H1 (cell line): ENCODE data around the gene CDCP1. TPM values are rescaled to one million over a fixed set of nuclear protein-coding genes. Genes with fewer than 3 reads are reported as not detected.

Experiments
- CTCF ChIA-PET: fragments of 300-600 bp; sonication (Branson Sonifier 250); formaldehyde crosslinking; loops from one replicate; lab custom pipeline; 2021; ENCODE audit not compliant: partially characterized antibody; lab: Charles Lee
- POLR2A ChIA-PET: fragments of 300-600 bp; sonication (Branson Sonifier 250); formaldehyde crosslinking; loops from one replicate; lab custom pipeline; 2021; ENCODE audit warnings: inconsistent platforms; ENCODE audit not compliant: partially characterized antibody; lab: Charles Lee
- DNase-seq, 2 experiments: peaks; one replicate each; pipeline versions ENCODE4 v3.0.0 to v3.0.0-alpha.2; 2010 to 2022; ENCODE audit warnings: low spot score in 2 of 2, low read depth in 1 of 2, mixed read lengths in 1 of 2
- FAIRE-seq: peaks from 2 replicates; lab custom pipeline; 2011; peaks lifted over from hg19 to GRCh38; lab: Jason Lieb, UNC
- H2AFZ ChIP-seq: 2 replicates; pipeline ENCODE4 v1.8.1; 2012; ENCODE audit warnings: low read length, inconsistent platforms
- H2AK5ac ChIP-seq: 2 replicates; pipeline ENCODE4 v1.6.1; 2013; ENCODE audit warnings: low read depth, low read length
- H2BK120ac ChIP-seq: replicated peaks from 2 replicates; pipeline ENCODE3; 2013; ENCODE audit warnings: low read depth, low read length, inconsistent platforms
- H2BK12ac ChIP-seq: 2 replicates; pipeline ENCODE4 v1.6.1; 2013; ENCODE audit warnings: low read depth, low read length
- H2BK15ac ChIP-seq: 2 replicates; pipeline ENCODE4 v1.6.1; 2013; ENCODE audit warnings: low read length
- H2BK20ac ChIP-seq: 2 replicates; pipeline ENCODE4 v1.6.1; 2013; ENCODE audit warnings: low read length
- H2BK5ac ChIP-seq: 2 replicates; pipeline ENCODE4 v1.6.1; 2013; ENCODE audit warnings: low read depth, low read length
- H3K14ac ChIP-seq: 2 replicates; pipeline ENCODE4 v1.6.1; 2013; ENCODE audit warnings: inconsistent platforms; ENCODE audit not compliant: insufficient read length
- H3K18ac ChIP-seq: 2 replicates; pipeline ENCODE4 v1.6.1; 2013; ENCODE audit warnings: low read length; ENCODE audit errors: extremely low read depth
- H3K23ac ChIP-seq: 2 replicates; pipeline ENCODE4 v1.6.1; 2013; ENCODE audit warnings: inconsistent platforms; ENCODE audit not compliant: insufficient read length
- H3K23me2 ChIP-seq: 2 replicates; pipeline ENCODE4 v1.6.1; 2013; ENCODE audit warnings: low read depth, low read length
- H3K27ac ChIP-seq: 2 replicates; pipeline ENCODE4 v1.6.1; 2011; ENCODE audit warnings: low read depth, low read length, inconsistent platforms
- H3K27me3 ChIP-seq, 4 experiments: replicated peaks in 1 of 4; 1 replicate in 1 of 4; 2 replicates in 3 of 4; pipeline versions ENCODE4 v1.6.1 to v1.8.1; 2011 to 2013; ENCODE audit warnings: low read length in 3 of 4, mild to moderate bottlenecking in 3 of 4, inconsistent platforms in 2 of 4, mixed read lengths in 2 of 4, moderate library complexity in 1 of 4; ENCODE audit not compliant: control insufficient read depth in 3 of 4, insufficient read depth in 3 of 4; ENCODE audit errors: extremely low read depth in 1 of 4
- H3K36me3 ChIP-seq, 4 experiments: 2 replicates each; pipeline versions ENCODE4 v1.6.1 to v1.8.1; 2011 to 2013; ENCODE audit warnings: mild to moderate bottlenecking in 4 of 4, low read length in 3 of 4, moderate library complexity in 2 of 4, control low read depth in 1 of 4, inconsistent platforms in 1 of 4; ENCODE audit not compliant: insufficient read depth in 4 of 4, control insufficient read depth in 2 of 4
- H3K4ac ChIP-seq: replicated peaks from 2 replicates; pipeline ENCODE3; 2013; ENCODE audit warnings: low read length, low read depth, mixed read lengths, inconsistent platforms; ENCODE audit not compliant: insufficient read length
- H3K4me1 ChIP-seq, 4 experiments: replicated peaks in 1 of 4; 1 replicate in 1 of 4; 2 replicates in 3 of 4; pipeline versions ENCODE4 v1.6.1 to v1.8.1; 2011 to 2013; ENCODE audit warnings: low read length in 3 of 4, inconsistent platforms in 2 of 4, mixed read lengths in 1 of 4; ENCODE audit not compliant: insufficient read depth in 4 of 4, control insufficient read depth in 3 of 4
- H3K4me2 ChIP-seq, 2 experiments: 2 replicates each; pipeline versions ENCODE4 v1.6.1 to v1.8.1; 2011 to 2013; ENCODE audit warnings: low read depth in 2 of 2, low read length in 2 of 2, control low read depth in 1 of 2, inconsistent platforms in 1 of 2, mild to moderate bottlenecking in 1 of 2; ENCODE audit not compliant: insufficient read depth in 1 of 2
- H3K4me3 ChIP-seq, 4 experiments: fragments of 200-600, 300-600 bp in 1 of 4; sonication (generic), shearing (Covaris generic), sonication (Bioruptor Twin) in 1 of 4; 2 replicates each; pipeline versions ENCODE4 v1.5.1 to v1.8.1; 2011 to 2016; ENCODE audit warnings: low read length in 4 of 4, low read depth in 3 of 4, control low read depth in 2 of 4, inconsistent platforms in 2 of 4, mild to moderate bottlenecking in 2 of 4, mixed read lengths in 1 of 4, moderate library complexity in 1 of 4; ENCODE audit not compliant: insufficient read depth in 2 of 4; ENCODE audit errors: extremely low read depth in 1 of 4
- H3K56ac ChIP-seq: replicated peaks from 2 replicates; pipeline ENCODE3; 2013; ENCODE audit warnings: low read depth, mild to moderate bottlenecking, mixed read lengths, low read length, inconsistent platforms; ENCODE audit not compliant: insufficient read length
- H3K79me1 ChIP-seq: 2 replicates; pipeline ENCODE4 v1.6.1; 2013; ENCODE audit warnings: low read depth, low read length, control low read depth
- H3K79me2 ChIP-seq, 2 experiments: 2 replicates each; pipeline versions ENCODE4 v1.6.1 to v1.8.1; 2012 to 2013; ENCODE audit warnings: low read length in 2 of 2, mild to moderate bottlenecking in 2 of 2, inconsistent platforms in 1 of 2; ENCODE audit not compliant: insufficient read depth in 2 of 2, control insufficient read depth in 1 of 2
- H3K9ac ChIP-seq, 4 experiments: replicated peaks in 1 of 4; 1 replicate in 1 of 4; 2 replicates in 3 of 4; pipeline versions ENCODE4 v1.6.1 to v1.8.1; 2011 to 2013; ENCODE audit warnings: low read depth in 3 of 4, low read length in 3 of 4, control low read depth in 2 of 4, mild to moderate bottlenecking in 2 of 4, moderate library complexity in 2 of 4, inconsistent platforms in 1 of 4; ENCODE audit errors: extremely low read depth in 1 of 4
- H3K9me3 ChIP-seq, 2 experiments: 2 replicates each; pipeline versions ENCODE4 v1.6.1 to v1.8.1; 2012 to 2013; ENCODE audit warnings: mild to moderate bottlenecking in 2 of 2, moderate library complexity in 2 of 2, control low read depth in 1 of 2, inconsistent platforms in 1 of 2, low read depth in 1 of 2, low read length in 1 of 2, mixed read lengths in 1 of 2; ENCODE audit not compliant: insufficient read depth in 2 of 2
- H4K20me1 ChIP-seq, 2 experiments: replicated peaks in 1 of 2; 2 replicates each; pipeline versions ENCODE3 to v1.8.1; 2011 to 2013; ENCODE audit warnings: inconsistent platforms in 2 of 2, low read length in 2 of 2, mild to moderate bottlenecking in 1 of 2; ENCODE audit not compliant: insufficient read depth in 2 of 2, control insufficient read depth in 1 of 2
- H4K5ac ChIP-seq: 2 replicates; pipeline ENCODE4 v1.6.1; 2013; ENCODE audit warnings: low read length, low read depth, mixed read lengths, inconsistent platforms; ENCODE audit not compliant: insufficient read length
- H4K8ac ChIP-seq: 2 replicates; pipeline ENCODE4 v1.8.0; 2013; ENCODE audit warnings: mild to moderate bottlenecking, moderate library complexity, low read length, inconsistent platforms; ENCODE audit not compliant: insufficient read depth; ENCODE audit errors: extremely low read depth
- H4K91ac ChIP-seq: replicated peaks from 2 replicates; pipeline ENCODE3; 2013; ENCODE audit warnings: low read length, mixed read lengths, inconsistent platforms; ENCODE audit not compliant: insufficient read length
- CTCF ChIP-seq, 3 experiments: IDR thresholded peaks; 1 replicate in 2 of 3; 2 replicates in 1 of 3; pipeline versions ENCODE4 v1.5.1 to v1.6.1; 2011; ENCODE audit warnings: low read length in 3 of 3, mild to moderate bottlenecking in 3 of 3, inconsistent platforms in 2 of 3, low read depth in 1 of 3, moderate library complexity in 1 of 3; ENCODE audit not compliant: insufficient read depth in 1 of 3; ENCODE audit errors: control extremely low read depth in 1 of 3
- E2F6 ChIP-seq: IDR thresholded peaks from 2 replicates; pipeline ENCODE4 v1.6.1; 2012; ENCODE audit warnings: inconsistent platforms
- EZH2 ChIP-seq: fragments of 200-600 bp; sonication (generic); IDR thresholded peaks from 2 replicates; pipeline ENCODE4 v1.7.1; 2012; ENCODE audit warnings: low read depth, mild to moderate bottlenecking, moderate library complexity, low read length, inconsistent platforms; ENCODE audit not compliant: severe bottlenecking
- RAD21 ChIP-seq, 2 experiments: IDR thresholded peaks in 1 of 2; conservative IDR thresholded peaks in 1 of 2; 2 replicates each; pipeline ENCODE4 v1.6.1; 2011; ENCODE audit warnings: low read depth in 2 of 2, low read length in 2 of 2, improper control_type of control experiment in 1 of 2, inconsistent platforms in 1 of 2, mild to moderate bottlenecking in 1 of 2, moderate library complexity in 1 of 2
- RBBP5 ChIP-seq: IDR thresholded peaks from 2 replicates; pipeline ENCODE4 v1.7.1; 2012; ENCODE audit warnings: low read depth, mild to moderate bottlenecking, inconsistent platforms, low read length, moderate library complexity, borderline replicate concordance
- TAF1 ChIP-seq: IDR thresholded peaks from 2 replicates; pipeline ENCODE4 v1.6.1; 2011; ENCODE audit warnings: mild to moderate bottlenecking, low read depth, low read length
- WGBS, 2 experiments: shearing (Covaris generic) in 1 of 2; methylation state at CpG; one replicate each; pipeline versions ENCODE4 v1.1.6 to v1.1.7; 2013 to 2015; ENCODE audit warnings: low lambda C conversion rate in 2 of 2, mixed read lengths in 2 of 2, inconsistent platforms in 1 of 2, low coverage in 1 of 2, missing lambda C conversion rate in 1 of 2; ENCODE audit not compliant: insufficient replicate concordance in 2 of 2, insufficient coverage in 1 of 2, insufficient read length in 1 of 2; ENCODE audit errors: extremely low coverage in 1 of 2, missing lambda C conversion rate in 1 of 2; 5-methylcytosine and 5-hydroxymethylcytosine counted together
- polyA plus RNA-seq, 7 experiments: library from polyadenylated mRNA; depleted of rRNA in 3 of 7; stranded (reverse) in 5 of 7; unstranded in 2 of 7; fragments of >200 nt in 5 of 7; fragments of 200-250 nt in 2 of 7; gene quantifications; 1 replicate in 5 of 7; 2 replicates in 1 of 7; 4 replicates in 1 of 7; pipeline versions ENCODE4 v1.2.1 to v1.2.3, GENCODE V29; 2011 to 2013; ENCODE audit warnings: missing spikeins in 2 of 7, mixed read lengths in 2 of 7
- total RNA-seq: library from RNA; stranded (reverse); fragmentation: NEBNext Ultra II Directional; extraction: Animal tissue kit (Norgen Biotek cat#: 25700); gene quantifications from 2 replicates; pipeline ENCODE4 v1.2.1, GENCODE V29; 2021

Gene CDCP1
- total and polyA plus RNA-seq, 2 of the 8 experiments (the other 6 are each of a cell fraction or from before 2014, with no cell fraction given), result 10.0 to 23.3 TPM

- H2BK12ac ChIP-seq, result no peak overlapping the region
- H3K9ac ChIP-seq, result no peak overlapping the region
- no peak overlapping the region for H2AK5ac ChIP-seq
- H3K9me3 ChIP-seq, result no peaks in the 10 kb centered on the region
- no peak overlapping the region for H2BK120ac ChIP-seq
- no peak overlapping the region for H2BK15ac ChIP-seq
- no peak overlapping the region for H3K4me3 ChIP-seq
- H3K27me3 ChIP-seq, result no peaks in the 10 kb centered on the region
- no peaks in the 10 kb centered on the region for H3K4me1 ChIP-seq
- H2AFZ ChIP-seq, result no peak overlapping the region
- no peak for DNase-seq
- no peak overlapping the region for H3K27ac ChIP-seq
- no peaks in the 10 kb centered on the region for H4K20me1 ChIP-seq
- H2BK5ac ChIP-seq, result no peak overlapping the region
- POLR2A ChIA-PET, result no interaction called here
- no peaks in the 10 kb centered on the region for H3K79me1 ChIP-seq
- CTCF ChIA-PET, result interaction anchor here (1.3 kb wide), 2 partner anchors 10 to 31 kb away, joined by 3 read pairs; no protein-coding TSS in a partner anchor
- H3K56ac ChIP-seq, result no peak overlapping the region
- H4K5ac ChIP-seq, result no peak overlapping the region
- H3K4ac ChIP-seq, result no peak overlapping the region
- no peaks in the 10 kb centered on the region for H3K36me3 ChIP-seq
- no peak for FAIRE-seq
- H3K14ac ChIP-seq, result no peak overlapping the region
- H3K4me2 ChIP-seq, result no peak overlapping the region
- no peaks in the 10 kb centered on the region for H3K23me2 ChIP-seq
- no peak overlapping the region for H2BK20ac ChIP-seq
- WGBS, 2 experiments, result 49% methylated on average over 2 of the region's 2 CpGs; no CpG with 5 or more reads in 1 of the 2 experiments
- H4K91ac ChIP-seq, result no peak overlapping the region
- H4K8ac ChIP-seq, result no peak overlapping the region
- no peaks in the 10 kb centered on the region for H3K79me2 ChIP-seq
- no peak overlapping the region for H3K18ac ChIP-seq
- H3K23ac ChIP-seq, result no peak overlapping the region
- no peak for TF ChIP-seq RAD21 (IDR thresholded peaks at IDR 0.05 in 1 of 2, conservative IDR thresholded peaks at IDR 0.05 in 1 of 2; ENCODE audit: low read depth in 2 of 2, low read length in 2 of 2)
- no peak for TF ChIP-seq EZH2
- TF ChIP-seq CTCF (IDR thresholded peaks at IDR 0.05; ENCODE audit: control extremely low read depth in 1 of 3, insufficient read depth in 1 of 3, low read depth in 1 of 3, low read length in 3 of 3), result no peak
- no peak for TF ChIP-seq RBBP5
- no peak for TF ChIP-seq E2F6
- TF ChIP-seq TAF1, result no peak
These were observed 28.1 kb upstream of the CDCP1 start for GRCh38 chr3:45174234-45174633.
